NOMO-1 treated with DMSO at 0.1 percent for 48 hours (cell line): ENCODE data around the gene PDE4DIP.
"Not testable (repeated sequence)": the region's sequence is repeated elsewhere in the genome, so short reads cannot be mapped to it uniquely, and the experiment has no call there.

Source experiments
- DNase-seq: peaks from one replicate; lab custom pipeline; 2025; ENCODE audit not compliant: unreplicated experiment; lab: John Stamatoyannopoulos, UW

PDE4DIP gene

DNA sequence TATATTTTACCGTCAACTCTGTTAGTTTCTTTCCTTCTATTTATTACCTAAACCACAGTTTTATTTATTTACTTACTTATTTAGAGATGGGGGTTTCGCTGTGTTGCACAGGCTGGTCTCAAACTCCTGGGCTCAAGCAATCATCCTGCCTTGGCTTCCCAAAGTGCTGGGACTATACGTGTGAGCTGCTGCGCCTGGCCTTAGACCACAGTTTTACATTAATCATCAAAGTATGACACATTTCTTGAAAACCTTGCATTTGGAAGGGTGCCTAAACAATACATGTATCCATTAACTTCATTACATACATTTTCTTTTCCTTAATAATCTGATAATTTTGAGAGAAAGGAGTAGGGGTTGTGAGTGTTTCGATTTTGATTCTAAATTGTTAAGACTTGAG lies 124.9 kb downstream of the PDE4DIP start:
- DNase-seq: not testable (repeated sequence)

- DNase-seq: not testable (repeated sequence)
Observed at GRCh38 chr1:148975453-148975852, 131.2 kb downstream of the PDE4DIP start.

DNA sequence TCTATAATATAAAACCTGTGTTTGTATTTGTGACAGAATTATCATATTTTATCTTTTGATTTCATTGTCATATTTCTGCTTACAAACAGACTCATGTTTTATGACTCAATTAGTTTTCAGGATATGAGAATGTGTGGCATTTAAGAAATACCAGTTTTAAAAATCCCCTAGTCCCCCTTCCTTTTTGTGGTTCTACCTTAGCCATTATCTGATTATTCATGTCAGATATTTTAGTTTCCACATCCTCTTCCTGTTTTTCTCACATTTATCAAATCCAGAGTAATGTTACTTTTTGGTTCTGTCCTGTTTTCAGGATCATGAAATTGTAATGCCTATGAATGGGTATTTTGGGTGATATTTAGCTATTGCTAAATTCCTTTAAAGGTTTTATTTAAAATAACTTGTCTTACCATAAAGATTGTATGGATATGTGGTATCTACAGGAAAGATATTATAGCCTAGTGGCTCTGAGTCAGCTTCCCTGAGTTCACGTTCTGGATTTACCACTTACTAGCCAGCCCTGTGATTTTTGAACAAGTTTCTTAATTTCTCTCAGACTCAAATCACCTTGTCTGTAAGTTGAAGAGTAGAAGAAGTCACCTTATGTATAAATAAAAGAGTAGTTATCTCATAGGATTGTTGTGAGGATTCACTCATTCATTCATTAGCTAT lies 131.8 kb downstream of the PDE4DIP start:
- peak; percentile 10 for DNase-seq

GRCh38 chr1:148977785-148978184 lies 133.6 kb downstream of the PDE4DIP start:
- DNase-seq: not testable (repeated sequence)

DNA sequence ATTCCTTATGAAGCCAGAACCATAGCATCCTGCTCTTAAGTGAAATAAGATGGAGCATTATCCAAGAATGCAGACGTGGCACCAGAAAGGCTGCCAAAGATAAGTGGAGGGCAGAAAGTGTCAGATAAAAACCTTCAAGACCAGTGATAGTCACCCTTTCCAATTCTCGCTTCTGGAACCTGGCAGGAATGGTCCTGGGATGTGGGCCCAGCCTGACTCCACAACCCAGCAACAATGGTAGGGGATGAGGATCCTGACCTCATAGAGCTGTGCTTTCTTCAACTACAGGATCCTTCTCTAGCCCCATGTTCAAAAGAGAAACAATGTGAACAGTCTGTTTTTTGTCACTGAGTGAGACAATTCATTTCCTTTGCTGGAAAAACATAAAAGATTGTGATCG lies 145.2 kb downstream of the PDE4DIP start:
- DNase-seq: not testable (repeated sequence)

DNA sequence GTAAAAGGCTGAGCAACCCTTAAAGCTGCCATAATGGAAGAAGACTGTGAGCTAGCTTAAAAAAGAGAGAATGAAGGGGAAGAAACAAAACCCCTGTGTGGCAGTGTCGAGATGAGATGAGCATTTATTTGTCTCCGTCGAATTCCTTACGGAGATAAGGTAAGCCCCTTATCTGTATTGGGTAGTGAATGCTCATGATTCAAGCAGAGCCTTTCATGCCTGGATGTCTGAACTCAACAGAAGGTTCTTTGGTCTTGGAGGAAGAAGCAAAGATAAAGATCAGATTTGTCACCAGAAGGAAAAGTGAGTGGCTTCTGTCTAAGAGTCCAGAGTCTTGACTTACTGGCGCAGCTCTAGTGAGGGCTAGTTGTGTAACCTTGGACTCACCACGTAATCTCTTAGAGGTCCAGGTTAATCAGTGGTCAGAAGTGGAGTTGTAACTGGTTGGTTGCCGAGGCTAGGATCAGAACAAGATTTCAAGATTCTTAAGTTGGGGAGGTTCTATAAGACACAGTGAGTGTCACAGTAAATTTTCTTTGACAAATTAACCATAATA lies 146.1 kb downstream of the PDE4DIP start:
- not testable (repeated sequence) for DNase-seq

- not testable (repeated sequence) for DNase-seq
Observed at GRCh38 chr1:148991818-148992217, 147.6 kb downstream of the PDE4DIP start.

DNA sequence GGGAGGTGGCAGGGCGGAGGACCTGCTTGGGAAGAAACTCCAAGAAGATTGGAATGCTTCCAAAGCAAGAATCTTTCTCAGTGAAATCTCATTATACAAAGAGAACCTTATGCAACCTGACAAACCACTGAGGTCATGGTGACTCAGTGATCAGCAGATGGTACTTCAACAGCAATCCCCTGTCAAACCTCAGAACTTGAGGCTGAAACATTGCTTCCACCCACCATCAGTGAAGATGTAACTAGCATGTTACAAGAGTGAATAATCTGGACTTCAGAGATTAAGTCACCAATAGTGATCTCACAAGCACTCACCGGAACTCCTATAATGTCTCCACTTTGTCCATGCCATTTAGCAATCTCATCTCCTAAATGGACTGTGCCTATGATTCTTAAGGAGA lies 148.1 kb downstream of the PDE4DIP start:
- not testable (repeated sequence) for DNase-seq

- not testable (repeated sequence) for DNase-seq
Observed at GRCh38 chr1:148996449-148997224, 152.4 kb downstream of the PDE4DIP start.

- DNase-seq: not testable (repeated sequence)
Observed at GRCh38 chr1:148997405-148997804, 153.2 kb downstream of the PDE4DIP start.

DNA sequence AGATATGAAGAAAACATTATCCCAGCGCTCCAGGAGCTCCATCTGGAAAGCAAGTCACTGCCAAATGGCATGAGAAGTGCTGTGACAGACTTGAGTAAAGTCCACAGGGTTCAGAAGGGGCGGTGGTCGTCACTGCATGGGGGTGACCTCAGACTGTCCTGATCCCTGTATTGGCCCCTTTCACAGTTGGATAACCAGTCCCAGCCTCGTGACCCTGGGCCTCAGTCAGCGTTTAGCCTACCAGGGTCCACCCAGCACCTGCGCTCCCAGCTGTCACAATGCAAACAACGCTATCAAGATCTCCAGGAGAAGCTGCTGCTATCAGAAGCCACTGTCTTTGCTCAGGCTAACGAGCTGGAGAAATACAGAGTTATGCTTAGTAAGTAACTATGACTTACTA lies 158.4 kb downstream of the PDE4DIP start:
- not testable (repeated sequence) for DNase-seq

DNA sequence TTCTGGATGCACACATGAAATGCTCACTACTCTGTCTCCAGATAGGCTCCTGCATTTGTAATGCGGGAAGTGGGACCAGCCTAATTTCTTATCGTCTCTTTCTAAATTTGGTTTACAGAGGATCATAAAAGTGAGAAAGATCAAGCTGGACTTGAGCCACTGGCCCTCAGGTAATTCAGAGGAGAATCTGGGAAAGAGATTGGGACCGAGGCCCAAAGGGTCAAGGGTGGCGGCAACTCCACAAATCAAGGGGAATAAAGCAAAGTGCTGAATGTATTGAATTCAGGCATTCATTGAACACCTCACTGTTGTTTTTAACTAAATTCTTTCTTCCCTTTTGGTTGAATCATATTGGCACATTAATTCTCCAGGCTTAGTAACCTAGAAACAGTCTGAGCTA lies 164.1 kb downstream of the PDE4DIP start:
- not testable (repeated sequence) for DNase-seq

- DNase-seq: not testable (repeated sequence)
Observed at GRCh38 chr1:149008769-149009168, 164.5 kb downstream of the PDE4DIP start.

- not testable (repeated sequence) for DNase-seq
Observed at GRCh38 chr1:149009761-149010160, 165.5 kb downstream of the PDE4DIP start.

DNA sequence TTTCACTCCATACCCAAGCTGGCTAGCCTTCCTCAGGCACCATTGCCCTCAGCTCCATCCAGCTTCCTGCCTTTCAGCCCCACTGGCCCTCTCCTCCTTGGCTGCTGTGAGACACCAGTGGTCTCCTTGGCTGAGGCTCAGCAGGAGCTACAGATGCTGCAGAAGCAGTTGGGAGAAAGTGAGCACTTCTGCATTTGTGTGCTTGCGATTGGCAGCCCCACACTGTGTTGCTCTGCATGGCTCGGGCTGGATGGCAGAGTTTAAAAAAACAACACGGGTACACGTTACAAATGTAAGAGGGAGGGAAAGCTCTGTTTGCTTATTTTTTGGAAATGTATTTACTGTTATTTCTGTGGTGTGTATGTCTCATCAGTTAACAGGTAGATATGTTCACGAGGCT lies 168.4 kb downstream of the PDE4DIP start:
- DNase-seq: not testable (repeated sequence)

- not testable (repeated sequence) for DNase-seq
Observed at GRCh38 chr1:149013513-149013912, 169.3 kb downstream of the PDE4DIP start.

DNA sequence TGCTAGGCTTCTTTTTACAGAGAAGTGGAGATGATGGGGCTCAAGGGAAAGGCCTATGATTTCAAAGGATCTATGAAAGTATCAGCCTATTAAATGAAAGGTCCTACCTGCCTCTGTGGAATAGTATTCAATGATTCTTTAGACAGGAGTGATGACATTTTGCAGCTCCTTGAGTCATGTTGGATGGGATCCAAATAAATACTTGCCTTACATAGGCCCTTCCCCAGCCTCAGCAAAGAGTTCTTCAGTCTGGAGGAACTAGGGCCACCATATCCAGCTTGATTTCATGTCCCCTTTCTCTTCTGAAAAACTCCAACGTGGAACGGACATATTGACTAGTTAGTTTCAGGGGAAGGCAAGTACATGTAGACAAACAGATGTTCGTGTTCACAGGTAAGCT lies 171.3 kb downstream of the PDE4DIP start:
- not testable (repeated sequence) for DNase-seq

GRCh38 chr1:149016626-149017025 lies 172.4 kb downstream of the PDE4DIP start:
- not testable (repeated sequence) for DNase-seq

- DNase-seq: not testable (repeated sequence)
Observed at GRCh38 chr1:149018577-149018976, 174.3 kb downstream of the PDE4DIP start.

GRCh38 chr1:149024327-149024726 lies 180.1 kb downstream of the PDE4DIP start:
- not testable (repeated sequence) for DNase-seq

DNA sequence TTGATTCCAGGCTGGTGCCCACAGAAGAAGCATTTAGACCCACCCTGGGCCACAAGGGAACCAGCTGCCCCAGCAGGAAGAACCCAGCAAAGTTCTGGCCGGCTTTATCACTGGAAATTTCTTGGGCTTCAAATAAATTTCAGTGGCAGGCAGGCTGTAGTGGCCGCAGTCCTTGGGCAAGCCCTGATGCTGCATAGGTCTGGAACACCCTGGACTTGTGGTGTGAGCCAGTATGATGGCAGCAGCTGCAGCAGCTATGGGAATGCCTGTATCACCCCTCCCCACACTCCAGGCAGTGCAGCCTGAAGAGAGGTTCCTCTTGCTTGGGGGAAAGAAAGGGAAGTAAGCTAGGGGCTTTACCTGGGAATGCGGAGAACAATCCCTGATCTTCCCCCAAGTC lies 189.7 kb downstream of the PDE4DIP start:
- DNase-seq: not testable (repeated sequence)

GRCh38 chr1:149043056-149043455 lies 198.8 kb downstream of the PDE4DIP start:
- not testable (repeated sequence) for DNase-seq
